K562 (cell line): ENCODE data around the gene NOM1. TPM values are rescaled to one million over a fixed set of nuclear protein-coding genes. Genes with fewer than 3 reads are reported as not detected.
"Not testable (repeated sequence)": the region's sequence is repeated elsewhere in the genome, so short reads cannot be mapped to it uniquely, and the experiment has no call there.

ENCODE experiments used
- ATAC-seq: fragments of 200-7000 bp; cut with Tn5 transposase; 3 replicates; pipeline ENCODE4 v1.9.1; 2020; ENCODE audit warnings: moderate library complexity
- BruUV-seq: library from RNA; stranded (reverse); fragments of 400-500 nt; replicated peaks from 2 replicates; lab custom pipeline; 2021; lab: Mats Ljungman, UMichigan
- CTCF ChIA-PET: fragments of 300-600 bp; formaldehyde crosslinking; extraction: SDS; loops from one replicate; lab custom pipeline; 2021; ENCODE audit warnings: low intra/inter-chr PET ratio; lab: Yijun Ruan, JAX
- POLR2A ChIA-PET: fragments of 300-600, 350-650 bp; sonication (Branson Sonifier 250); formaldehyde crosslinking; extraction: SDS; loops from one replicate; lab custom pipeline; 2021; ENCODE audit warnings: antibody characterized with exemption, inconsistent platforms; lab: Yijun Ruan, JAX
- DNase-seq, 4 experiments: peaks; one replicate each; pipeline versions ENCODE4 v3.0.0 to v3.0.0-alpha.2; 2011 to 2018; ENCODE audit warnings: low spot score in 3 of 4, mixed read lengths in 3 of 4; ENCODE audit errors: extremely low read depth in 1 of 4
- FAIRE-seq: peaks from 2 replicates; lab custom pipeline; 2011; peaks lifted over from hg19 to GRCh38; lab: Jason Lieb, UNC
- H2AFZ ChIP-seq: 2 replicates; pipeline ENCODE4 v1.6.0; 2011; ENCODE audit warnings: low read depth, low read length, control low read depth, inconsistent platforms
- H3K27ac ChIP-seq: fragments of 200-600 bp; 3 replicates; pipeline ENCODE4 v1.8.0; 2011; ENCODE audit warnings: low read depth, mild to moderate bottlenecking, control low read depth, inconsistent platforms, low read length, moderate library complexity, mixed read lengths; ENCODE audit errors: extremely low read depth
- H3K27me3 ChIP-seq, 2 experiments: fragments of 300-600 bp in 1 of 2; 2 replicates in 1 of 2; 3 replicates in 1 of 2; pipeline versions ENCODE4 v1.6.0 to v1.8.0; 2011; ENCODE audit warnings: inconsistent platforms in 2 of 2, low read length in 2 of 2, mild to moderate bottlenecking in 1 of 2, mixed read lengths in 1 of 2, moderate library complexity in 1 of 2; ENCODE audit not compliant: control insufficient read depth in 2 of 2, insufficient read depth in 2 of 2
- H3K36me3 ChIP-seq: fragments of 300-600 bp; 3 replicates; pipeline ENCODE4 v1.8.0; 2011; ENCODE audit warnings: mild to moderate bottlenecking, low read length, inconsistent platforms; ENCODE audit not compliant: control insufficient read depth, insufficient read depth
- H3K4me1 ChIP-seq, 2 experiments: fragments of 200-600 bp in 1 of 2; replicated peaks in 1 of 2; 2 replicates in 1 of 2; 3 replicates in 1 of 2; pipeline versions ENCODE4 v1.5.1 to v1.8.0; 2011; ENCODE audit warnings: inconsistent platforms in 2 of 2, low read length in 2 of 2, mild to moderate bottlenecking in 1 of 2, mixed read lengths in 1 of 2, moderate library complexity in 1 of 2; ENCODE audit not compliant: control insufficient read depth in 2 of 2, insufficient read depth in 2 of 2
- H3K4me2 ChIP-seq: 2 replicates; pipeline ENCODE4 v1.6.1; 2011; ENCODE audit warnings: low read length, control low read depth, inconsistent platforms, mixed read lengths; ENCODE audit not compliant: insufficient read depth
- H3K4me3 ChIP-seq: fragments of 200-600 bp; sonication (generic), shearing (Covaris generic); 2 replicates; pipeline ENCODE4 v1.5.1; 2016; ENCODE audit warnings: control low read depth, inconsistent platforms
- H3K79me2 ChIP-seq: fragments of 200-600 bp; 3 replicates; pipeline ENCODE4 v1.8.0; 2011; ENCODE audit warnings: low read length, inconsistent platforms; ENCODE audit not compliant: control insufficient read depth, insufficient read depth
- H3K9ac ChIP-seq, 2 experiments: 2 replicates each; pipeline versions ENCODE4 v1.6.0 to v1.6.1; 2011; ENCODE audit warnings: low read depth in 2 of 2, low read length in 2 of 2, control low read depth in 1 of 2, inconsistent platforms in 1 of 2, mild to moderate bottlenecking in 1 of 2, mixed read lengths in 1 of 2; ENCODE audit not compliant: insufficient read depth in 1 of 2
- H3K9me1 ChIP-seq: one replicate; pipeline ENCODE4 v1.6.0; 2011; ENCODE audit warnings: inconsistent platforms, mild to moderate bottlenecking, low read length, moderate library complexity; ENCODE audit not compliant: control insufficient read depth, insufficient read depth
- H3K9me3 ChIP-seq: replicated peaks from 2 replicates; pipeline ENCODE4 v1.5.1; 2011; ENCODE audit warnings: low read depth, low read length, inconsistent platforms; ENCODE audit not compliant: control insufficient read depth, insufficient read depth
- H4K20me1 ChIP-seq: replicated peaks from 2 replicates; pipeline ENCODE4 v1.6.1; 2011; ENCODE audit warnings: low read length, inconsistent platforms, mixed read lengths; ENCODE audit not compliant: control insufficient read depth, insufficient read depth
- CEBPB ChIP-seq: fragments of 450-650 bp; IDR thresholded peaks from 2 replicates; pipeline ENCODE4 v1.6.1; 2016; ENCODE audit warnings: missing genetic modification characterization, missing compliant biosample characterization
- PREB ChIP-seq: sonication (generic); formaldehyde crosslinking; IDR thresholded peaks from 2 replicates; pipeline ENCODE4 v1.8.1; 2023; ENCODE audit warnings: mild to moderate bottlenecking, missing genetic modification reagents
- WGBS: fragments of 100-300 bp; shearing (Covaris generic); methylation state at CpG from one replicate; pipeline ENCODE4 v1.1.6; 2016; ENCODE audit warnings: low coverage, mixed read lengths; ENCODE audit not compliant: insufficient coverage; ENCODE audit errors: missing lambda C conversion rate; 5-methylcytosine and 5-hydroxymethylcytosine counted together
- in situ Hi-C: fragments of 300-500 bp; cut with MboI; formaldehyde crosslinking; loops from 4 replicates; pipeline ENCODE4 v1.15.0; 2018; ENCODE audit warnings: inconsistent platforms, mixed read lengths
- intact Hi-C: fragments of 100-400 bp; cut with micrococcal nuclease; formaldehyde crosslinking; loops from 2 replicates; pipeline ENCODE4 v1.14.2; 2022
- polyA plus RNA-seq, 8 experiments: library from polyadenylated mRNA; depleted of rRNA in 4 of 8; stranded (reverse) in 5 of 8; unstranded in 3 of 8; fragments of >200 nt; fragmentation: Nextera tagmentation in 2 of 8; fragmentation: Illumina TruSeq in 1 of 8; extraction: Ambion mirVana in 2 of 8; extraction: Trizol in 1 of 8; gene quantifications; 2 replicates each; pipeline versions ENCODE4 v1.2.1 to v1.2.3, GENCODE V29; 2011 to 2014; ENCODE audit warnings: inconsistent platforms in 1 of 8, missing spikeins in 1 of 8
- total RNA-seq, 7 experiments: library from RNA; depleted of rRNA in 6 of 7; stranded (reverse); fragments of >200 nt in 6 of 7; fragmentation: Illumina TruSeq in 2 of 7; extraction: Trizol in 2 of 7; gene quantifications; 2 replicates each; pipeline versions ENCODE4 v1.2.1 to v1.2.3, GENCODE V29; 2011 to 2021; ENCODE audit warnings: low replicate concordance in 1 of 7

NOM1 gene
- total and polyA plus RNA-seq, 9 of the 15 experiments (the other 6 are each of a cell fraction or from before 2014, with no cell fraction given) = 6.8 to 47.3 (median 37.4) TPM

DNA sequence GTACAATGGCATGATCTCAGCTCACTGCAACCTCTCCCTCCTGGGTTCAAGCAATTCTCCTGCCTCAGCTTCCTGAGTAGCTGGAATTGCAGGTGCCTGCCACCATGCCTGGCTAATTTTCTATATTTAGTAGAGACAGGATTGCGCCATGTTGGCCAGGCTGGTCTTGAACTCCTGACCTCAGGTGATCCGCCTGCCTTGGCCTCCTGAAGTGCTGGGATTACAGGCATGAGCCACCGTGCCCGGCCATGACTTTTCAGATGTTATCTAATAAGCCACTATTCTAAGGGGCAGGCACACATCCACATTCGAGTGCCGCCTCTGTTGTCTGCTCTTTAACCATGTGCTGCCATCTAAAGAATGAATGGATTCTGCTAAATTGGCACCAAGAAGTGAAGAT is 27.2 kb upstream of the NOM1 start:
- peaks cover 8 to 16% of the 10 kb centered on the region in 2 experiments for H3K4me1 ChIP-seq
- H3K27ac ChIP-seq, H3K9me1 ChIP-seq, CTCF ChIA-PET, H3K9me3 ChIP-seq, H3K9ac ChIP-seq, H3K4me2 ChIP-seq, FAIRE-seq, DNase-seq, H3K36me3 ChIP-seq, H3K4me3 ChIP-seq, in situ Hi-C loops, BruUV-seq, ATAC-seq, intact Hi-C loops, H2AFZ ChIP-seq, H4K20me1 ChIP-seq, H3K79me2 ChIP-seq: not testable (repeated sequence)
- H3K27me3 ChIP-seq = peaks cover 24 to 27% of the 10 kb centered on the region in 2 experiments; a peak in 4 of 5 replicates
- POLR2A ChIA-PET = interaction anchor here (0.6 kb wide), 1 partner anchor 50 kb away, joined by 3 read pairs; no protein-coding TSS in a partner anchor
- WGBS = 38% methylated on average over 6 of the region's 6 CpGs
- TF ChIP-seq CEBPB (tag) (peak; percentile 69), PREB (CRISPR knock-in tag) (0 out of 2 replicates have a peak, but pooled peaks have one; percentile 60)

DNA sequence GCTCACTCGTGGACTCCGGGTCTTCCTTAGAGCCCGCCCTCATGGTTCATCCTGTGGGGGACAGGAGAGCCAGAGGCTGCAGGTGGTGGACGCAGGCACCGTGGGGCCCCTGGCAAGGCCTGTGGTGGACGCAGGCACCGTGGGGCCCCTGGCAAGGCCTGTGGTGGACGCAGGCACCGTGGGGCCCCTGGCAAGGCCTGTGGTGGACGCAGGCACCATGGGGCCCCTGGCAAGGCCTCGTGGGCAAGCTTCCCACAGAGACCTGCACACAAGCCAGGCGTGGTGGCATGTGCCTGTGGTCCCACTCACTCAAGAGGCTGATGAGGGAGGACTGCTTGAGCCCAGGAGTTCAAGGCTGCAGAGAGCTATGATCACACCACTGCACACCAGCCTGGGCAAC is 23.7 kb upstream of the NOM1 start:
- H3K36me3 ChIP-seq, CTCF ChIA-PET, ATAC-seq, in situ Hi-C loops, H3K79me2 ChIP-seq, H3K4me2 ChIP-seq, FAIRE-seq, DNase-seq, H3K9me1 ChIP-seq, H3K4me3 ChIP-seq, H2AFZ ChIP-seq, H3K27ac ChIP-seq, BruUV-seq, intact Hi-C loops, H3K4me1 ChIP-seq, H3K9me3 ChIP-seq, H3K9ac ChIP-seq, H4K20me1 ChIP-seq: not testable (repeated sequence)
- POLR2A ChIA-PET = interaction anchor here (1.0 kb wide), 1 partner anchor 37 kb away, joined by 3 read pairs; no protein-coding TSS in a partner anchor
- WGBS = 14% methylated on average over 12 of the region's 12 CpGs
- peaks cover 24 to 46% of the 10 kb centered on the region in 2 experiments for H3K27me3 ChIP-seq
